GM19455 (cell line): ENCODE results near the gene PLB1.

ENCODE experiments used
- ATAC-seq: cut with Tn5 transposase; IDR thresholded peaks from one replicate; pipeline ENCODE4 v1.9.1; 2021; ENCODE audit not compliant: unreplicated experiment

Gene PLB1

GRCh38 chr2:28639836-28640235, 144.0 kb downstream of the PLB1 start:
- ATAC-seq, result no peak

GRCh38 chr2:28640260-28640907, 144.5 kb downstream of the PLB1 start:
- no peak for ATAC-seq

- no peak for ATAC-seq
These were observed 145.0 kb downstream of the PLB1 start for GRCh38 chr2:28640908-28641300.

- ATAC-seq, result no peak
These were observed 146.9 kb downstream of the PLB1 start for GRCh38 chr2:28642796-28643195.

GRCh38 chr2:28643327-28643726, 147.5 kb downstream of the PLB1 start:
- no peak for ATAC-seq

- ATAC-seq, result no peak
These were observed 148.1 kb downstream of the PLB1 start for GRCh38 chr2:28643911-28644334.

GRCh38 chr2:28644760-28645159, 148.9 kb downstream of the PLB1 start:
- ATAC-seq, result no peak

- ATAC-seq, result no peak
These were observed 149.7 kb downstream of the PLB1 start for GRCh38 chr2:28645553-28645952.

GRCh38 chr2:28647682-28648081, 151.8 kb downstream of the PLB1 start:
- no peak for ATAC-seq

GRCh38 chr2:28648147-28648546, 152.3 kb downstream of the PLB1 start:
- no peak for ATAC-seq

- ATAC-seq, result no peak
These were observed 153.0 kb downstream of the PLB1 start for GRCh38 chr2:28648671-28649395.

- no peak for ATAC-seq
These were observed 153.8 kb downstream of the PLB1 start for GRCh38 chr2:28649481-28650265.

GRCh38 chr2:28650266-28650584, 154.4 kb downstream of the PLB1 start:
- no peak for ATAC-seq

- no peak for ATAC-seq
These were observed 156.4 kb downstream of the PLB1 start for GRCh38 chr2:28652217-28652616.

- ATAC-seq, result no peak
These were observed 158.2 kb downstream of the PLB1 start for GRCh38 chr2:28653892-28654662.

GRCh38 chr2:28654663-28655320, 158.9 kb downstream of the PLB1 start:
- ATAC-seq, result no peak

- no peak for ATAC-seq
These were observed 161.2 kb downstream of the PLB1 start for GRCh38 chr2:28656937-28657615.

GRCh38 chr2:28658369-28658768, 162.5 kb downstream of the PLB1 start:
- ATAC-seq, result no peak

- ATAC-seq, result no peak
These were observed 163.3 kb downstream of the PLB1 start for GRCh38 chr2:28659127-28659526.

GRCh38 chr2:28661589-28662001, 165.7 kb downstream of the PLB1 start:
- no peak for ATAC-seq
